ENCODE measurements around the gene CHMP3.
"Not testable (repeated sequence)": the region's sequence is repeated elsewhere in the genome, so short reads cannot be mapped to it uniquely, and the experiment has no call there.

The CHMP3 gene

GRCh38 chr2:86562922-86563649 lies at the start of gene CHMP3:
TSS of gene CHMP3 (minus strand) at chr2:86563443. CDS start at chr2:86563348, 95 bp downstream.
- DNase-seq: peak; percentile 99

GRCh38 chr2:86610871-86611270 lies 47.6 kb upstream of the CHMP3 start:
- no peak for DNase-seq

- no peak for DNase-seq
Measured at GRCh38 chr2:86608832-86609410, 45.7 kb upstream of the CHMP3 start.

GRCh38 chr2:86603905-86604304 lies 40.7 kb upstream of the CHMP3 start:
- DNase-seq: no peak

- no peak for DNase-seq
Measured at GRCh38 chr2:86598966-86599365, 35.7 kb upstream of the CHMP3 start.

GRCh38 chr2:86596118-86596517 lies 32.9 kb upstream of the CHMP3 start:
- DNase-seq: no peak

GRCh38 chr2:86593266-86593665 lies 30.0 kb upstream of the CHMP3 start:
- no peak for DNase-seq

GRCh38 chr2:86592547-86593230 lies 29.4 kb upstream of the CHMP3 start:
- no peak for DNase-seq

GRCh38 chr2:86589701-86590100 lies 26.5 kb upstream of the CHMP3 start:
- not testable (repeated sequence) for DNase-seq

GRCh38 chr2:86584151-86584913 lies 21.1 kb upstream of the CHMP3 start:
- DNase-seq: peak; percentile 36

GRCh38 chr2:86580560-86580959 lies 17.3 kb upstream of the CHMP3 start:
- no peak for DNase-seq

- no peak for DNase-seq
Measured at GRCh38 chr2:86577817-86578456, 14.7 kb upstream of the CHMP3 start.

GRCh38 chr2:86570059-86570458 lies 6.8 kb upstream of the CHMP3 start:
- DNase-seq: peak; percentile 38

GRCh38 chr2:86566821-86567190 lies 3.6 kb upstream of the CHMP3 start:
- no peak for DNase-seq

- peak; percentile 15 for DNase-seq
Measured at GRCh38 chr2:86566158-86566820, 3.0 kb upstream of the CHMP3 start.

GRCh38 chr2:86563650-86564061 lies 413 bp upstream of the CHMP3 start:
- peak; percentile 42 for DNase-seq

GRCh38 chr2:86562485-86562921 lies 740 bp downstream of the CHMP3 start:
- DNase-seq: no peak

- DNase-seq: no peak
Measured at GRCh38 chr2:86557836-86558235, 5.4 kb downstream of the CHMP3 start.

GRCh38 chr2:86556508-86556907 lies 6.7 kb downstream of the CHMP3 start:
- peak; percentile 80 for DNase-seq

- no peak for DNase-seq
Measured at GRCh38 chr2:86552889-86553288, 10.4 kb downstream of the CHMP3 start.

- not testable (repeated sequence) for DNase-seq
Measured at GRCh38 chr2:86549963-86550725, 13.1 kb downstream of the CHMP3 start.

Data from DMS53 (cell line).